ENCODE results near the gene BRK1. TPM values are rescaled to one million over a fixed set of nuclear protein-coding genes. Genes with fewer than 3 reads are reported as not detected.
"Not testable (repeated sequence)": the region's sequence is repeated elsewhere in the genome, so short reads cannot be mapped to it uniquely, and the experiment has no call there.

BRK1 gene
- polyA plus RNA-seq, 1 of the 3 experiments (the other 2 are of a cell fraction), result 211 TPM

DNA sequence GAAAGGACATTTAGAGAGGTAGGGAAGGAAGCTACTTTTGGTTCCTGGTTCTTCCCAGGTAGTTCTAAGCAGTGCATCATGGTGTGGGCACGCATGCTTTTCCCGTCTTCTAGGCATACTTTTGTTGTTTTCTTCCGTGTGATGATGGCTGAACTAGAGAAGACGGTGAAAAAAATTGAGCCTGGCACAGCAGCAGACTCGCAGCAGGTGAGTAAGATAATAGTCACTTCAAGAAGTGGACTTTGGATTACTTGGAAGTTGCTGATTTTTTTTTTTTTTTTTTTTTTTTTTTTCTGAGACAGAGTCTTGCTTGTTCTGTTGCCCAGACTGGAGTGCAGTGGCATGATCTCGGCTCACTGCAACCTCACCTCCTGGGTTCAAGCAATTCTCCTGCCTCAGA lies 25.3 kb upstream of the BRK1 start (continued):
- TF ChIP-seq, protein P1, sequence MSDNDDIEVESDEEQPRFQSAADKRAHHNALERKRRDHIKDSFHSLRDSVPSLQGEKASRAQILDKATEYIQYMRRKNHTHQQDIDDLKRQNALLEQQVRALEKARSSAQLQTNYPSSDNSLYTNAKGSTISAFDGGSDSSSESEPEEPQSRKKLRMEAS (IDR thresholded peaks at IDR 0.05; ENCODE audit: low read depth), result no peak
- TF ChIP-seq ELF1 (IDR thresholded peaks at IDR 0.05), result no peak
- TF ChIP-seq, protein P2, sequence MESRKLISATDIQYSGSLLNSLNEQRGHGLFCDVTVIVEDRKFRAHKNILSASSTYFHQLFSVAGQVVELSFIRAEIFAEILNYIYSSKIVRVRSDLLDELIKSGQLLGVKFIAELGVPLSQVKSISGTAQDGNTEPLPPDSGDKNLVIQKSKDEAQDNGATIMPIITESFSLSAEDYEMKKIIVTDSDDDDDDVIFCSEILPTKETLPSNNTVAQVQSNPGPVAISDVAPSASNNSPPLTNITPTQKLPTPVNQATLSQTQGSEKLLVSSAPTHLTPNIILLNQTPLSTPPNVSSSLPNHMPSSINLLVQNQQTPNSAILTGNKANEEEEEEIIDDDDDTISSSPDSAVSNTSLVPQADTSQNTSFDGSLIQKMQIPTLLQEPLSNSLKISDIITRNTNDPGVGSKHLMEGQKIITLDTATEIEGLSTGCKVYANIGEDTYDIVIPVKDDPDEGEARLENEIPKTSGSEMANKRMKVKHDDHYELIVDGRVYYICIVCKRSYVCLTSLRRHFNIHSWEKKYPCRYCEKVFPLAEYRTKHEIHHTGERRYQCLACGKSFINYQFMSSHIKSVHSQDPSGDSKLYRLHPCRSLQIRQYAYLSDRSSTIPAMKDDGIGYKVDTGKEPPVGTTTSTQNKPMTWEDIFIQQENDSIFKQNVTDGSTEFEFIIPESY (IDR thresholded peaks at IDR 0.05; ENCODE audit: borderline replicate concordance, low read depth), result no peak
- TF ChIP-seq RXRA (IDR thresholded peaks at IDR 0.05; ENCODE audit: borderline replicate concordance, low read depth), result no peak
- no peak for TF ChIP-seq RFX5 (IDR thresholded peaks at IDR 0.05; ENCODE audit: low read length)
- TF ChIP-seq SMC3 (IDR thresholded peaks at IDR 0.05; ENCODE audit: low read depth, low read length), result no peak
- TF ChIP-seq TCF12 (IDR thresholded peaks at IDR 0.05), result no peak

DNA sequence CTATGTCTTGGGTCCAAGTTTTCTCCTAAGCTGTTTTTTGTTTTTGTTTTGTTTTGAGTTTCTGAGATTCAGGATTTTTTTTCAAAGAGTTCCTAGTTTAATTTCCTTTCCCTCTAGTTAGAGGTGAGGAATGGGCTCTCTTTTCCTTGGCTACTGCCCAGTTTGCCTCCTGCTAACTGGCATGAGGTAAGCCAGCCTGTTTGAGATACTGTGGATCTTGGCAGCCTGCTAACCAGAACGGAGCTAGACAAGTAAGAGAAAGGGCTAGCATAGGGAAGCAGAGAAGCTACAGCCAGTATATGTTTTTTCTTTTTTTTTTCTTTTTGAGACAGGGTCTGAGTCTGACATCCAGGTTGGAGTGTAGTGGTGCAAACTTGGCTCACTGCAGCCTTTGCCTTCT lies 24.7 kb upstream of the BRK1 start:
- POLR2A ChIA-PET; H3K27ac ChIP-seq (ENCODE audit: low read depth in 2 of 2, low read length in 1 of 2); H3K9ac ChIP-seq; H3K4me1 ChIP-seq (ENCODE audit: control insufficient read depth in 1 of 2, insufficient read depth in 2 of 2, low read depth in 1 of 2, low read length in 1 of 2); H3K27me3 ChIP-seq (ENCODE audit: insufficient read depth); H4K20me1 ChIP-seq (ENCODE audit: insufficient read depth); H3K9me3 ChIP-seq; H3K4me2 ChIP-seq; H3K9me2 ChIP-seq; H3K79me2 ChIP-seq (ENCODE audit: insufficient read depth); CTCF ChIA-PET; H3K4me3 ChIP-seq (ENCODE audit: low read depth in 2 of 2, low read length in 1 of 2); H3F3A ChIP-seq (replicated peaks; ENCODE audit: insufficient read depth); H2AFZ ChIP-seq (ENCODE audit: low read depth); DNase-seq: not testable (repeated sequence)
- WGBS (ENCODE audit: low lambda C conversion rate), result no CpG with 5 or more reads among the region's 1 CpG
- H3K36me3 ChIP-seq (replicated peaks in 1 of 2; ENCODE audit: control insufficient read depth in 1 of 2, insufficient read depth in 2 of 2, low read length in 1 of 2), result peaks cover 6 to 25% of the 10 kb centered on the region in 2 experiments

DNA sequence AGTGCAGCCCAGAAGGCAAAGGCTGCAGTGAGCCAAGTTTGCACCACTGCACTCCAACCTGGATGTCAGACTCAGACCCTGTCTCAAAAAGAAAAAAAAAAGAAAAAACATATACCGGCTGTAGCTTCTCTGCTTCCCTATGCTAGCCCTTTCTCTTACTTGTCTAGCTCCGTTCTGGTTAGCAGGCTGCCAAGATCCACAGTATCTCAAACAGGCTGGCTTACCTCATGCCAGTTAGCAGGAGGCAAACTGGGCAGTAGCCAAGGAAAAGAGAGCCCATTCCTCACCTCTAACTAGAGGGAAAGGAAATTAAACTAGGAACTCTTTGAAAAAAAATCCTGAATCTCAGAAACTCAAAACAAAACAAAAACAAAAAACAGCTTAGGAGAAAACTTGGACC lies 24.1 kb upstream of the BRK1 start:
- H3K4me3 ChIP-seq (ENCODE audit: low read depth in 2 of 2, low read length in 1 of 2), result not testable (repeated sequence)

DNA sequence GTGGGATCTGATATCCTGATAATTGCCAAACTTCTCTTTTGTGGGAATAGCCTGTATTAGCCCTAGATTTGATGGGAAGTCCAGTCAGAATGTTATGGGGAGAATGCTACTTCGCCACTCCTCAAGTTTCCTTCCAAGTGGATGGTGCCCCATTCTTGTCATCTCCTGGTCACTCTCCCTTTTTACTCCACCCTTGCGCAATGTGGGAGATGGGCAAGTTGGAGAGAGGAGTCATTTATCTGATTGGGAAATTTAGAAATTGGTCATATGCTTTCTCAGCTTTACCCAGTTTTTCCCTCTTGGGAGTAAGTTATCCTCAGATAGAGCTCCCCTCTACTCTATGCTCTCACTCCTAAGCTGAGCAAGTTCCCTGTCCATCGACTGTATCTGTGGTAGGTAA lies 21.8 kb upstream of the BRK1 start:
- Histone ChIP-seq H4K20me1 (ENCODE audit: insufficient read depth) (no peaks in the 10 kb centered on the region), H3K9me3 (no peaks in the 10 kb centered on the region), H2AFZ (ENCODE audit: low read depth) (no peak overlapping the region), H3F3A (replicated peaks; ENCODE audit: insufficient read depth) (no peaks in the 10 kb centered on the region), H3K4me1 (ENCODE audit: control insufficient read depth in 1 of 2, insufficient read depth in 2 of 2, low read depth in 1 of 2, low read length in 1 of 2) (no peaks in the 10 kb centered on the region), H3K4me2 (no peak overlapping the region), H3K9ac (no peak overlapping the region), H3K79me2 (ENCODE audit: insufficient read depth) (no peaks in the 10 kb centered on the region), H3K4me3 (ENCODE audit: low read depth in 2 of 2, low read length in 1 of 2) (no peak overlapping the region), H3K27ac (ENCODE audit: low read depth in 2 of 2, low read length in 1 of 2) (no peak overlapping the region), H3K36me3 (replicated peaks in 1 of 2; ENCODE audit: control insufficient read depth in 1 of 2, insufficient read depth in 2 of 2, low read length in 1 of 2) (peaks cover 0 to 23% of the 10 kb centered on the region in 2 experiments), H3K9me2 (no peaks in the 10 kb centered on the region), H3K27me3 (ENCODE audit: insufficient read depth) (no peaks in the 10 kb centered on the region)
- ChIA-PET POLR2A (no interaction called here), CTCF (no interaction called here)
- WGBS (ENCODE audit: low lambda C conversion rate), result 100% methylated on average over 3 of the region's 3 CpGs
- TF ChIP-seq FOXJ3 (CRISPR knock-in tag; IDR thresholded peaks at IDR 0.05) (no peak), MXI1 (IDR thresholded peaks at IDR 0.05; ENCODE audit: low read depth, low read length) (no peak), GATA2 (CRISPR knock-in tag; IDR thresholded peaks at IDR 0.05) (no peak), ELF1 (IDR thresholded peaks at IDR 0.05) (no peak), RXRA (IDR thresholded peaks at IDR 0.05; ENCODE audit: borderline replicate concordance, low read depth) (no peak), TEAD4 (IDR thresholded peaks at IDR 0.05; ENCODE audit: borderline replicate concordance, insufficient read depth) (no peak), NFIC (IDR thresholded peaks at IDR 0.05; ENCODE audit: borderline replicate concordance) (no peak), TCF12 (IDR thresholded peaks at IDR 0.05) (no peak), FOXM1 (IDR thresholded peaks at IDR 0.05; ENCODE audit: low read depth) (no peak)
- TF ChIP-seq, protein P3, sequence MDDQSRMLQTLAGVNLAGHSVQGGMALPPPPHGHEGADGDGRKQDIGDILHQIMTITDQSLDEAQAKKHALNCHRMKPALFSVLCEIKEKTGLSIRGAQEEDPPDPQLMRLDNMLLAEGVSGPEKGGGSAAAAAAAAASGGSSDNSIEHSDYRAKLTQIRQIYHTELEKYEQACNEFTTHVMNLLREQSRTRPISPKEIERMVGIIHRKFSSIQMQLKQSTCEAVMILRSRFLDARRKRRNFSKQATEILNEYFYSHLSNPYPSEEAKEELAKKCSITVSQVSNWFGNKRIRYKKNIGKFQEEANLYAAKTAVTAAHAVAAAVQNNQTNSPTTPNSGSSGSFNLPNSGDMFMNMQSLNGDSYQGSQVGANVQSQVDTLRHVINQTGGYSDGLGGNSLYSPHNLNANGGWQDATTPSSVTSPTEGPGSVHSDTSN (IDR thresholded peaks at IDR 0.05), result no peak
- TF ChIP-seq, protein P4, sequence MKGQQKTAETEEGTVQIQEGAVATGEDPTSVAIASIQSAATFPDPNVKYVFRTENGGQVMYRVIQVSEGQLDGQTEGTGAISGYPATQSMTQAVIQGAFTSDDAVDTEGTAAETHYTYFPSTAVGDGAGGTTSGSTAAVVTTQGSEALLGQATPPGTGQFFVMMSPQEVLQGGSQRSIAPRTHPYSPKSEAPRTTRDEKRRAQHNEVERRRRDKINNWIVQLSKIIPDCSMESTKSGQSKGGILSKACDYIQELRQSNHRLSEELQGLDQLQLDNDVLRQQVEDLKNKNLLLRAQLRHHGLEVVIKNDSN (IDR thresholded peaks at IDR 0.05; ENCODE audit: borderline replicate concordance, low read depth), result no peak
- TF ChIP-seq, protein P1 (IDR thresholded peaks at IDR 0.05; ENCODE audit: low read depth), result no peak
- DNase-seq, result no peak

More for the DNA sequence above, 24.1 kb upstream of the BRK1 start:
- CTCF ChIA-PET; H2AFZ ChIP-seq (ENCODE audit: low read depth); H4K20me1 ChIP-seq (ENCODE audit: insufficient read depth); H3K27me3 ChIP-seq (ENCODE audit: insufficient read depth); H3K9me3 ChIP-seq; H3K27ac ChIP-seq (ENCODE audit: low read depth in 2 of 2, low read length in 1 of 2); H3K9ac ChIP-seq; H3K4me1 ChIP-seq (ENCODE audit: control insufficient read depth in 1 of 2, insufficient read depth in 2 of 2, low read depth in 1 of 2, low read length in 1 of 2); H3K9me2 ChIP-seq; POLR2A ChIA-PET; H3K79me2 ChIP-seq (ENCODE audit: insufficient read depth); H3F3A ChIP-seq (replicated peaks; ENCODE audit: insufficient read depth); H3K4me2 ChIP-seq; DNase-seq: not testable (repeated sequence)
- peaks cover 6 to 25% of the 10 kb centered on the region in 2 experiments for H3K36me3 ChIP-seq (replicated peaks in 1 of 2; ENCODE audit: control insufficient read depth in 1 of 2, insufficient read depth in 2 of 2, low read length in 1 of 2)
- 100% methylated on average over 1 of the region's 2 CpGs for WGBS (ENCODE audit: low lambda C conversion rate)
